KMS-11 (cell line): ENCODE data around the gene CSNK2A1.
A peak's percentile ranks its signal among the peaks of the same experiment; 100 is the strongest.

Source experiments
- H2AFZ ChIP-seq: fragments of 200-600 bp; sonication (generic); 2 replicates; pipeline ENCODE4 v1.6.1; 2016; ENCODE audit warnings: antibody characterized with exemption, mixed run types, low read depth
- H3K27ac ChIP-seq: fragments of 200-600 bp; sonication (generic); 2 replicates; pipeline ENCODE4 v1.6.1; 2016; ENCODE audit warnings: mild to moderate bottlenecking, mixed run types
- H3K27me3 ChIP-seq: fragments of 200-600 bp; sonication (generic); 2 replicates; pipeline ENCODE4 v1.6.1; 2017; ENCODE audit warnings: mild to moderate bottlenecking, low read depth, mixed run types, moderate library complexity; ENCODE audit not compliant: insufficient read depth
- H3K36me3 ChIP-seq: fragments of 200-600 bp; sonication (generic); 2 replicates; pipeline ENCODE4 v1.6.1; 2017; ENCODE audit warnings: mild to moderate bottlenecking, mixed run types; ENCODE audit not compliant: insufficient read depth
- H3K4me1 ChIP-seq: fragments of 200-600 bp; sonication (generic); 2 replicates; pipeline ENCODE4 v1.6.1; 2016; ENCODE audit warnings: mild to moderate bottlenecking, low read depth, mixed run types; ENCODE audit not compliant: poor library complexity, severe bottlenecking
- H3K4me2 ChIP-seq: fragments of 200-600 bp; sonication (generic); 2 replicates; pipeline ENCODE4 v1.7.0; 2016; ENCODE audit warnings: mild to moderate bottlenecking, mixed run types
- H3K4me3 ChIP-seq: fragments of 200-600 bp; sonication (generic); IDR thresholded peaks from 2 replicates; pipeline ENCODE4 v1.6.1; 2017; ENCODE audit warnings: low read depth, low read length, mixed read lengths; ENCODE audit not compliant: insufficient read depth
- H3K79me2 ChIP-seq: fragments of 200-600 bp; sonication (generic); 2 replicates; pipeline ENCODE4 v1.6.1; 2016; ENCODE audit warnings: low read depth, mixed run types; ENCODE audit not compliant: insufficient read depth
- H3K9ac ChIP-seq: fragments of 200-600 bp; sonication (generic); 2 replicates; pipeline ENCODE4 v1.6.1; 2016; ENCODE audit warnings: mild to moderate bottlenecking, mixed run types
- H4K20me1 ChIP-seq: fragments of 200-600 bp; sonication (generic); 2 replicates; pipeline ENCODE4 v1.6.1; 2016; ENCODE audit warnings: mild to moderate bottlenecking, mixed run types; ENCODE audit not compliant: insufficient read depth
- CTCF ChIP-seq: fragments of 200-600 bp; sonication (generic); conservative IDR thresholded peaks from 2 replicates; pipeline ENCODE4 v1.6.1; 2017; ENCODE audit warnings: low read depth, mild to moderate bottlenecking, antibody characterized with exemption, low read length, moderate library complexity, mixed read lengths

The CSNK2A1 gene

GRCh38 chr20:462199-462991, 81.2 kb downstream of the CSNK2A1 start, which contains the start of gene TBC1D20:
TBC1D20 (minus strand) TSS chr20:462533; CDS start chr20:462405, 128 bp downstream.
- Histone ChIP-seq H3K4me3 (no peak within 1 kb of the TSS), H3K27me3 (no peaks in the 10 kb centered on the region), H3K27ac (peak within 1 kb of the TSS; percentile 60), H3K36me3 (no peaks in the 10 kb centered on the region), H3K9ac (peak within 1 kb of the TSS; percentile 61; the same call in 1 of the 2 replicates), H3K4me2 (peak within 1 kb of the TSS; percentile 94), H3K4me1 (peaks cover 27% of the 10 kb centered on the region), H2AFZ (peak within 1 kb of the TSS; percentile 83), H4K20me1 (peaks cover 7% of the 10 kb centered on the region), H3K79me2 (peaks cover 43% of the 10 kb centered on the region)
- TF ChIP-seq CTCF = no peak

GRCh38 chr20:461254-462198, 82.1 kb downstream of the CSNK2A1 start:
- Histone ChIP-seq H3K79me2 (peaks cover 52% of the 10 kb centered on the region), H3K27me3 (no peaks in the 10 kb centered on the region), H3K4me3 (no peak overlapping the region), H3K4me1 (peaks cover 27% of the 10 kb centered on the region), H4K20me1 (peaks cover 7% of the 10 kb centered on the region), H3K27ac (peak overlapping the region; percentile 60), H3K4me2 (peak overlapping the region; percentile 92), H3K36me3 (no peaks in the 10 kb centered on the region), H3K9ac (peak overlapping the region; percentile 61; the same call in 1 of the 2 replicates), H2AFZ (peak overlapping the region; percentile 83)
- TF ChIP-seq CTCF = no peak

- no peak overlapping the region for H3K4me3 ChIP-seq
- peak overlapping the region; percentile 92 for H3K4me2 ChIP-seq
- no peaks in the 10 kb centered on the region for H3K27me3 ChIP-seq
- H3K36me3 ChIP-seq = no peaks in the 10 kb centered on the region
- no peak overlapping the region for H2AFZ ChIP-seq
- H3K9ac ChIP-seq = peak overlapping the region; percentile 61; the same call in 1 of the 2 replicates
- peaks cover 7% of the 10 kb centered on the region for H4K20me1 ChIP-seq
- H3K4me1 ChIP-seq = peaks cover 27% of the 10 kb centered on the region
- no peak overlapping the region; the same call in 1 of the 2 replicates for H3K27ac ChIP-seq
- H3K79me2 ChIP-seq = peaks cover 58% of the 10 kb centered on the region
- TF ChIP-seq CTCF = no peak
Measured at GRCh38 chr20:460707-461106, 82.9 kb downstream of the CSNK2A1 start.

- Histone ChIP-seq H2AFZ (no peak overlapping the region), H3K4me2 (peak overlapping the region; percentile 92; the same call in 1 of the 2 replicates), H3K79me2 (peaks cover 58% of the 10 kb centered on the region), H3K4me3 (no peak overlapping the region), H3K4me1 (peaks cover 27% of the 10 kb centered on the region), H3K27ac (no peak overlapping the region), H4K20me1 (peaks cover 7% of the 10 kb centered on the region), H3K9ac (no peak overlapping the region), H3K36me3 (no peaks in the 10 kb centered on the region), H3K27me3 (no peaks in the 10 kb centered on the region)
- no peak for TF ChIP-seq CTCF
Measured at GRCh38 chr20:460180-460579, 83.4 kb downstream of the CSNK2A1 start.
